Activated naive CD4-positive, alpha-beta T cell treated with anti-CD3 and anti-CD28 coated beads, Interleukin-2, amount 50 U/mL, for 16 hours (primary cell): Measurements from ENCODE around the gene FOXF1.

Source experiments
- DNase-seq: peaks from one replicate; pipeline ENCODE4 v3.0.0-alpha.2; 2020

The FOXF1 gene

DNA sequence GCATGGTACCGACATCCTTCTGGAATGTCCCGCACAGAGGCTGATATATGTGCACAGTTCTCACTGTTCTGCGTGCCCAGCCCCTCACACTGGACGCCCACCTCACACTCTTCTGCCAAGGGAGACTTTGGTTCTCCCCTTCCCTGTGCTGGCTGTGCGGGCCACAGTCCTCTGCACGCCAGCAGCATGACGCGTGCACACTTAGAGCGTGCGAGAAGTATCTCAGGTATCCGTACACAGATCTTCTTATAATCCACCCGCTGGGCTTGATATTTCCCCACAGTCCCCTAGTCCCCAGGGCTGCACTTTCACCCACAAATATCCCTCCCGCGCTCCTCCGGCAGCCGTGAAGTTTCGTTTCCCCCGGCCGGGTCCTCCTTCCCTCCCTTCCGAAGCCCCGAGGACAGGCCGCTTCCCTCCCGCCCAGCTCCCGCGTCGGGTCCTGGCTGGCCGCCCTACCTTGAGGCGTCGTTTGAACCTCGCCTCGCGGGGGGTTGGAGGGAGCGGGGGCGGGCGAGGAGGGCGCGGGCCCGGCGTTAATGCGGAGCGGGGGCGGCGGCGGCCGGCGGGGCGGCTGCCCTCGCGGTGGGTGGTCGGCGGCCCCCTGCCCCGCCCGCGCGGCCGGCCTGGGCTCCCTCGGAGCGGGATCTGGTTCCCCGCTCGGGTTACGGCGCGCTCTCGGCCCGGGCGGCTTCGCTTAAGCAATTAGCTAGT is 5.0 kb upstream of the FOXF1 start:
- DNase-seq, result no peak

DNA sequence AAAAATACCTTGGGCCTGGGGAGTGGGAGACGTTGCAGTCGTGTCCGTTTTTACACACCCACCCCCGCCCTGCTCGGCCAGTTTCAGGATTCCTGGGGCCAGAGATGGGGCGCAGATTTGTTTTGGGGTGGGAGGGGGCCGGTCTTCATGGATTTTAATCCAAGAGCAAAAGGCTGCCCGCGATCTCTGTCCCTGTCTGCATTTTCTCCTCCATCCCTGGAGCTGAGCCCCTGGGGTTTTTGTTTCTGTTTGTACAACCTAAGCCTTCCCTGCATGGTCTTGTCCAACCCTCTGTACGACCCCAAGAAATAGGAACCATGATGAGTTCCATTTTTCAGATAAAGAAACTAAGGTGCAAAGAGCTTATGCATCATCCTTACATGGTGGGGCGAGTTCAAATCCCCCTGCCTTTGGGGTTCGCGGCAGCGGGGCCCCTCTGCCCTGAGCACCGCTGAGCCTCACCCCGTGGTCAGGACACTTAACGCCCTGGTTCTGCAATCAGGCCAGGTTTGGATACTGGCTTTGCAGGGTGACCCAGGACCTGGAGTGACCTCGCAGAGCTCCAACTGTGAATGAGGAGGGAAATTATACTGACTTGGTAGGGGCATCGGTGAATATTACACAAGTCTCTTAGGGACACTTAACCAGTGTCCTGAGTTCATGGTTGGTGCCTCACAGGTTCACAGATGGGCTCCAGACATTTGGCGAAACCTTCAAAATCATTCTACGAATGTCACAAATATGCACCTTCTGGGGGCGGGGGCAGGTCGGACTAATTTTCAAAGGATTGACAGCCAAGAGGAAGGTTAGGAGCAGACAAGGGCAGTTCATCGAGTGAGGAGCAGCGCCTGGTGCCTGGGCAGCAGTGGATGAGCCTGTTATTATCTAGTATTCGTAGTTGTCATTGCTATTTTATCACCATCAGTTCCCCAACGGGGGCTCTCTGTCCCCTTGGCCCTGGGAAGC is 4.1 kb upstream of the FOXF1 start:
- DNase-seq, result no peak

DNA sequence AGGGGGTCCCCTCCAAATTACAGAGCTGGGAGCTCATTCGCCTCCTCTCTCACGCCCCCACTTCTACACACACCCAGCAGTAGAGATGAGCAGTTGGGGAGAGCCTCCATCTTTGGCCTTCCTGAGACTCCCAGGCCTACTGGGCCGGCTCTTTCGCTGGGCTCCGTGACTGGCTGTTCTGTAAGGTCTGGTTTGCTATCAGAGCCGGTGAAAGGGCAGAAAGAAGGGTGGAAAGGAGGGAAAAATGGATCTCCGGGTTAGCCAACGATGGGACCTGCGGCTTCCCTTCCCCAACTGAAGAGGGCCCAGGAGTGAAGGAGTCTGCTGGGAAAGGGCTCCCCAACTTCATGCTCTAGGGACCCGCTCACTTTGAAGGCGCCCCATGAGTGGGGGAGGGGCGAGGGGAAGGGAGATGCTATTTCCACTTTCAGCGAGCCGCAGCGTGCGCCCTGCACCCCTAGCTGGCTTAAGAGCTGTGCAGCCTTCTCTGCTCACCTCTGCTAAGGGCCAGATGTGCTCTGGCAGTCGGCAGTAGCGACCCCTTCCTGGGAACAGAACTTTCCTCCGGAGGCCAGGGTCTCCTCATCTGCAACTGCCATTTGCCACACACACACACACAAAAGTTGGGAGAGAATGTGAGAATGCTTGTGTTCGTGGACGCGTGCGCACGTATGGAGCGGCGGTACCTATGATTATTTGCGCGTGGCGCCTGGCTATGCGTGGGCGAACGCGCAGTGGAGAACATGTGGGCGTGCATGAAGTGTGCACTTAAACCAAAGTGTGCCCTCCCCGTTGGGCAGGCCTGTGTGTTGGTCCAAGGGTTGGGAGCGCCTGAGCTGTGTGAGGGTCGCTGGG is 2.9 kb upstream of the FOXF1 start:
- no peak for DNase-seq

DNA sequence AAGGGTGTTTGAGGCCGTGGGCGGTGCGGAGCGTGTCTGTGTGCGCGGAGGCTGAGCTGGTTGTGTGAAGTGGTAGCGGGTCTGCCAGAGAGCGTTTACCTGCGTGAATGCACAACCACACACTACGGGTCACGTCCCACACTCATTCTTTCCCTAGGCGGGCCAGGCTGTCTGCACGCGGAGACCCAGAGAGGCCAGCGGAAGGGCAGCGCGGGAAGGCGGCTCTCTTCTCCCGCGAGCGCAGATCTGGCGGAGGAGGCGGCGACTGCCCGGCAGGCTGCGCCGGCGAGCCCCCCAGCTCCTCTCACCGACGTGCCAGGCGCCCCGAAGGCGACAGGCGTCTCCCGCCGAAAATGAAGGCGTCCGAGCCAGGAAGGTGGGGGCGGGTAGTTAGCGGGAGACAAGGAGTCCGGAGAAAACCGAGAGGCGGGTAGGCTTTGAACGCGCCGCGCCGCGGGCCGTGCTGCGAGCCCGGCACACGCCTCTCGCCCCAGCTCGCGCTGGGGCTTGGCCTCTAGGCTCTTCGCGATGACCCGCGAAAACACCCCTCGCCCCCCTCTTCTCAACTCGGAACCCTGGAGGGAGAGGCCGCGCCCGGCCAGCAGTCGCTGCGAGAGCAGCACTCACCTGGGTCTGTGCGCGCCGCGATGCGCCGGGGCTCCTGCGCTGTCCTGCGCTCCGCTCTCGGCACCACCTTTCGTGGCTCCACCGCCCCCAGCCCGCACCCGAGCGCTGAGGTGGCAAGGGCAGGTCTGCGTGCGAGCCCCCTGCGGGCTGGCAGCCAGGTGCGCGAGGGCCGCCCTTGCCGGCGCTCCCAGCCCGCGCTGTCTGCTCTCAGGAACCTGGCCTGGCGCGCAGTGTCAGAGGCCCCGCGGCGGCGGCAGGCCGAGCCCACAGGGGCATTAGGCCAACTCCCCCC is 2.0 kb upstream of the FOXF1 start:
- DNase-seq, result no peak

DNA sequence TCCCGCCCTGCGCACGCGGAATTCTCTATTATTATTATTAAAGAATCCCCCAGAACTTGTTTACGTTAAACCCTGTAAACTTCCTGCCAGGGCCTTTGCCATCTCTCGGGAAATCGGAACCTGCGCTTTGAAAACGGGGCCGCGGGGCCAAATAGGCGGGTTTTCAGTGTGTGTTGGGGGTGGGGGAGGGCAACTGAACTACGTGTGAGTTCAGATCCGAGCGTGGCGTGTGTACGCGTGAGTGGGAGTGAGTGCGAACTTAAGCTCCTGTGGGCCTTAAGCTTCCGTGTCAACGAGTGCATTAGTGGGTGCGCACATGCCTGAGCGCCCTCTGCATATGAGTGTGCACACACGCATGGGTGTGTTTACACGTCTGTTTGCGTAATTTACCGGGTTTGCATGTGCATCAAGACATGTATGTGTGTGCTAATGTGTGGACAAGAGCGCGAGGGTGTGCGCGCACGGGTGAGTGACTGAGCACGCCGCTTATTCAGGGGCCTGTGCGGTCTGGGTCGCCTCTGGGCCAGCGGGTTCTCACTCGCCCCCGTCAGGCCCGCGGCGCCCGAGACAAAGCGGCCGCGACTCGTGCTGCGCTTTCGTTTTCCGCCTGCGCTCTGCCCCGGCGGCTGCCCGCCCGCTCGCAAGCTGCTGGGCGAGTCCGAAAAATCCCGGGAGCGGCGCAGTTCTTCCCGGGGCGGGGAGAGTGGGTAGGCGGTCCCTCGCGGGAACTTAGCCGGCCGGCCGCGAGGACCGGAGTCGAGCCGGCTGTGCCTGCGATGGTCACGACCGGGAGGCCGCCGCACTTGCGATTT is 1.2 kb upstream of the FOXF1 start:
- no peak for DNase-seq

DNA sequence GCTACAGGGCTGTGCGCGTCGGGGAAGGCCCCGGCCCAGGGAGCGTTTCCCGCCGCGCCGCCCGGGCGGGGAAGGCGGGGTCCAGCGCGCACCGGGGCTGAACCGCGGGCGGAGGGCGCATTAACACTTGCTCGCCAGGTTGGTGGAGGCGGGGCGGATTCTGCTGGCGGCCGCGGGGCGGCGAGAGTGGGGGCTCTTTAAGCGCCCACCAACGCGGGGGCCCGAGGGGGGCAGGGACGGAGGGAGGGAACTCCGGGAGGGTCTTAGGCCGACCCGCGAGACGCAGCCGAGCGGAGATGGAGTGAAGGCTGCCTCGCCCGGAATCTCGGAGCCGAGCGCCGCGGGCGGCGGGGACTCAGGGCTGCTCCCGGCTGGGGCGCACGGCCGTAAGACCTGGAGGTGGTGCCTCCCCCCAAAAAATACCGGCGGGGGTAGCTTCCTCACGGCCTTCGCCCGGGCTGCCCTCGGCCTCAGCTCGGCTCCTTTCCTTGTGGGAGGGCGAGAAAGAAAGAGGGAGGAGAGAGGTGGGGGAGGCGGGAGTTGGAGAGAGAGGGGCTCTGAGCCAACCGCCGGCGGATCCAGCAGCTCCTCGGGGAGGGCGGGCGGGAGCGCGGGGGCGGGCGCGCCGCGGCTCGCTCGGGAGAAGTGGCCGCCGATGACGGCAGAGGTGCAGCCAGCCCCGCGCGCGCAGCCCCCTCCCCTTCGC is 415 bp upstream of the FOXF1 start:
- DNase-seq, result no peak

DNA sequence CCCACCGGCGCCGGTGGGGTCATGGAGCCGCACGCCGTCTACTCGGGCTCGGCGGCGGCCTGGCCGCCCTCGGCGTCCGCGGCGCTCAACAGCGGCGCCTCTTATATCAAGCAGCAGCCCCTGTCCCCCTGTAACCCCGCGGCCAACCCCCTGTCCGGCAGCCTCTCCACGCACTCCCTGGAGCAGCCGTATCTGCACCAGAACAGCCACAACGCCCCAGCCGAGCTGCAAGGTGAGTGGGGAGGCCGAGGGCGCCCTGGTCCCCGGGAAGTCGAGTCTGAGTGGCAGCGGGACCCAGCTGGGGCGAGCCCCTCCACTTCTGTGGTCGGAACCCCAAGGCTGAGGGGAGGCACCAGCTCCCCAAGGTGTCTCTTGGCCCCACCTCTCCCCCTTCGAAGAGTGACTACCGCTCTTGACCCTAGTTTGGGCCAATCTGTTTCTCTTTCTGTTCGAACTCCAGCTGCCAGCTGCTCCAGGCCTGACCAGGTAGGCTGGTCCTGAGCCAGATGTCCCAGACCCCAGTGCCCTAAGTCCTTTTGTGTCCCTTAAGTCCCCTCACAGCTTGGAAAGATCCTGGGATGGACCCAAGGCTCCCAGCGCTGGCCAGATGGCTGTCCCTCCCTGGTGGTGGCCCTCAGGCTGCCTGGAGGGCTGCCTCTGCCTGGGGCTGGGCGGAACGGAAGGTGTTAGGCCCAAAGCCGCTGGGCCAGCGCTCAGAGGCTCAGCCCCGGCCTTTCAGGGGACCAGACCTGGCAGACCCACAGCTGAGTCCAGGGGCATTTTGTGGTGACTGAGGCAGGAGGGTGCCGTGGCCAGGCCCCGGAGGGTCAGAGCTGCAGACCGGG is 1.2 kb downstream of the FOXF1 start:
- DNase-seq, result no peak

DNA sequence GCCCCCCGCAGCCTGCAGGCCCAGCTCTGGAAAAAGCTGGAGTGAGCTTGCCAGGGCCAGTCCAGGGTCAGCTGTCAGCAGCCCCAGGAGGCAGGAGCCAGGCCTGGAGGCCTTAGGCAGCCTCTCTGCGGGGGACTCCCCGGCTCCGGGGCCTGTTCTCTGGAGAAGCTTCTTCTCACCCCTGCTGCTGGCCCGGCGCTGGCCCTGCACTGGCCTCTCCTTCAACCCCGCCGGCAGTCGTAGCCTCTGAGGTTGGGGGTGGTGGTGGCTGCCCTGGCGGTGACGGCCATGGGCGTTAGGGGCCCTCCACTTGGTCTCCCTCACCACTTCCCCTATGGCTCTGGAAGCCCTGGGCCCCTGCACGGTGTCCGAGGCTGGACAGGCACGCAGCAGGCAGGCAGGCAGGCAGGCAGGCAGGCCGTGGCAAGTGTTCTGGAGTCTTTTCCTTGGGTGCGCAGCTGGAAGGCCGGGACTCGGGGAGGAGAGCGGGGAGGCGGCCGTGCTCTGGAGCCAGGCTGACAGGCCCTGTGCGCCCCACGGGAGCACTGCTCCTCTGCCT is 2.1 kb downstream of the FOXF1 start:
- DNase-seq, result no peak

DNA sequence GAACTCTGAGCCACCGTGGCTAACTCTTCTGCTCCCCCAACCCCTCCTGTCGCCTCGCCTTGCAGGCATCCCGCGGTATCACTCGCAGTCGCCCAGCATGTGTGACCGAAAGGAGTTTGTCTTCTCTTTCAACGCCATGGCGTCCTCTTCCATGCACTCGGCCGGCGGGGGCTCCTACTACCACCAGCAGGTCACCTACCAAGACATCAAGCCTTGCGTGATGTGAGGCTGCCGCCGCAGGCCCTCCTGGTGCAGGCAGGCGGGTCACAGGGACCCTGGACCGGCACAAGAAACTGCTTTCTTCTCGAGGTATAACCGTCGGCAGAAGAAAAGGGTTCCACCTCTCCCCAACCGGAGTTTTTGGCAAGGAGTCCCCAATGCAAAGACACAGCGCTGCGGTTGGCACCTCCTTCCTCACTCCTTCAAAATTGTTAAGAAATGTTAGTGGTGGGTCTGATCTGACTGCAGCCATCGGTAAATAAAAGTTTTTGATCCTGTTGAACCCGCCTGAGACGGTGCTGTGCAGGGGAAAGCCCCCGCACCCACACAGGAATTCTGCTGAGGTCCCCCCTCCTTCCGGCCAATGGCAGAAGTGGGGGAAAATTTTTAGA is 2.6 kb downstream of the FOXF1 start:
- no peak for DNase-seq

DNA sequence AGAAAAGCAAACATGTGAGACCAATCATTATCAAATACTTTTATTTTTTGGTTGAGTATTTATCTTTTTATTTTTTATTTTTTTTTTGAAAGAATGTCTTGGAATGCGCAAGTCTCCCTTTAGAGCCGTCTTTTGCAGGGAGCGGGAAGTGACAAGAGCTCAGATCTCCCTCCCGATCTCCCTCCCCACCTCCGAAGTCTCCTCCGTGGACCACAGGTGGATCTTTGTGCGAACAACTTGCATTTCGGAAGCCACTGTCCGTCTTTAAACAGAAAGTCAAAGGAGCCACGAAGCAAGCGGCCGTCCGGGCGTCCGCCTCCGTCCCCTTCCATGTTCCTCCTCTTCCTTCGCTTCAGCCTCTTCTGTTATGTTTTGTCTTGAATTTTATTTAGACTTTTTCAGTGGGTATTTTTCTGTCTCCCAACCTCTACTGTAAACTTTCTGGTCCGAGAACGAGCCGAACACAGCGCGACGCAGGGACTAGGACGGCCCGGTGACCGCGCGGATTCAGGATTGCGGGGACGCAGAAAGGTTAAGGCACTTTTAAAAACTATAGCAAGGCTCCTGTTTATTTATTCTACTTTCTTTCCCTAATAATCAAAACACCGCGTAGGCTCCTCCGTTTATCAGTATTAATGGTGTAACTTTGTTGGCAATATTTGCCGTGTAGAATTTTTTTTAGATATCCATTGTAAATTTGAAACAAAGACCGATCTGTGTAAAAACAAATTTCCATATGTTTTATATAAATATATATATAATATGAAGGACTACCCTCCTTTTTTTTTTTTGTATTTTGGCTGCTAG is 3.3 kb downstream of the FOXF1 start:
- DNase-seq, result no peak

DNA sequence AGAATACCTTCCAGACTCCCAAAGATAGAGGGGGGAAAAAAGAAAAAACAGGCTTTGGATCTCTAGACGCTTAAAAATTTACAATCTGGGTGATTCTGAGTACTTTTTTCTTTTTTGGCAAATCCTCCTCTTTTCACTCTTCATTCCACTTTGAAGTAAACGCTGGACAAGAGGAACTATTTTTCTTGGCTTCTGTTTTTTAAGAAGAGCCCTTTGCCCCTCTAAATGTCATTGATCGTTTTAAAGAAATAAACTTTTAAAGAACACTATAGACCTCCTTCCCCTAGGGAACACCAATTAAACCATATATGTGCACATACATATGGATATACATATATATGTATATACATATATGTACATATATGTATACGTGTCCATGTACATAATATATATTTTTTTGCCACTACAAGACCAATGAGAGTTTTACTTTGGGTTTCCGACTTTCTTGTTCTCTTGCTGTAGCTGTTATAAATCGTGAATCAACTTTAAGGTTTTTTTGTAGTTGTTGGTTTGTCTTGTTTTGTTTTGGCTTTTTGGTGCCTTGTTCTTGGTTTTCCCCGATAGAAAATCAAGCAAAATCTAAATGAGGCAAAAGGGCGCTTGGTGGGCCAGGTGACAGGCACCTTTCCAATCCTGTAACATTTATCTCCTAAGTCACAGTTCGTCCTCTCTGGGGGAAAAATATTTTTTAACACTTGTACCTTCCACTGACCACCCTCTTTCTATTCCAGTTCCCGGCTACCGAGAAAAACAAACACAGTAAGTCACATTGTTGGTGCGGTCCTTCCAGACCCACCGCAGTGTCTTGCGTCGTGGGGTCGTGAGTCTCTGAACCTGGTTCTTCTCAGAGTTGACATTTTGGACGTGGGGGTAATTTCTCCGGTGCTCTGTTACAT is 4.4 kb downstream of the FOXF1 start:
- DNase-seq, result no peak

DNA sequence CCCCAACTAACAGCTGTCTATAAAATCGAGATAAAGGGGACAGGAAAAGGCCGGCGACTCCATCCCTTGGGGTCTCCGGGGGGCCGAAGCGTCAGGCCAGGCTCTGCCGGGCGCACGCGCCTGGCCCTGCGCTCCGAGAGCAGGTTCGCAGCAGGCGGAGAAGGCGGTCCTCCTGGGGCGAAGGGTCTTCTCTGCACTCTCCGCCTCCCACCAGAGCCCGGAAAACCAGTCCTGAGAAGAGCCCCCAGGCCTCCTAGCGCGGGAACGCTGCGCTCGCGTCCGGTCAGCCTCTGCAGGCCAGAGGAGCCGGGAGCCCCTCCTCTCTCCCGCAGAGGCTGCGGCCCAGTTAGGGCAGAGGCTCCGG is 5.1 kb downstream of the FOXF1 start:
- no peak for DNase-seq

DNA sequence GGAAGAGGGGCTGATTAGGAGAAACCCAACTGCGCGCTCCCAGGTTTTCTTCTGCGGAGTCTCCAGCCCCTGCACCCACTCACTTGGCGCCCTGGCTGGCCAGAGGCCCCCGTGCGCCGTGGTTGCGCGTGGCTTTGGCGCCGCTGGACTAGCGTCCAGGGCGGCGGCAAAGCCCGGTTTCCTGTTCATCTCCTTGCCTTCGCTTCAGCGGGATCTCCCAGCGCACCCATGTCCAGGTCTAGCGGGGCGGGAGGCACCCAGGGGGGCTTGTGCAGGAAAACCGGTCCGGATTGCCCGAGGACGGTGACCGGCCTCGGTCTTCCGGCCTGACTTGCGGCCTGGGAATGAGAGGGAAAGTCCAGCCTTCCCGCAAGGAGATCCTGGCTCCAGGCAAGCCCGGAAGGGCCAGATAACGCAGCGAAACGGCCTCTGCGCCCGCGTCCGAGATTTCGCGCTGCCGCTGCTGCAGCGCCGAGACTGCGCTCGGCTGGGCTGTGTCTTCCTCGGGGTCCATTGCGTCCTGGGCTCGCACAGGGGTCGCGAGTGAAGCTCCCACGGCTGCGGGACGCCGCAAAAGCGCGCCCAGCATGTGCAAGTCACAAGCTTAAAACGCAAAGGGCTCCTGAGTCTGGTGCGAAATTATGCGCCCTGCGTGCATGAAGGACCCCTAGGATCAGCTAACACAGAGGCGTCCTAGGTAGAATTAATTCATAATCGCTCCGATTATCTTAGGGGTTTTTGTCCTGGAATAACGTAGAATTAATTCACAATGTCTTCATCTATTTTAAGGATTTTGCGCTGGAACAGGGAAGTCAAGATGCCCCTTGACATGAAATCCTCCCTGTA is 5.7 kb downstream of the FOXF1 start:
- no peak for DNase-seq

DNA sequence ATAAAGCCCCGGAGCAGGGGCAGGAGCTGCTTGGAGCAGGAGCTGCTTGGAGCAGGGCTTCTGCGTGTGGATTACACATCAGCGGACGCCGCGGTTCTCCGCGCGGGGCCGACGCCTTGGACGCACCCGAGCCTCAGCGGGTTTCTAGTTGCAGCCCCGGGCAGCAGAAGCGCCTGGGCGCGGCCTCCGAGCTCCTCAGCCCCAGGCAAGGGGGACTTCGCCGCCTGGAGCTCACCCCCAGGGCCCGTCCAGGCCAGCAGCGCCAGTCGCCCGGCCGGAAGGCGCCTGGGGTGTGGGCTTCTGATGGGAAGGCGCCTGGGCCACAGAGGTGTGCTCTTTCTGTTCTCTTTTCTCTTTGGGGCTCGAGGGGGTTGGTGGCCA is 6.3 kb downstream of the FOXF1 start:
- DNase-seq, result no peak

DNA sequence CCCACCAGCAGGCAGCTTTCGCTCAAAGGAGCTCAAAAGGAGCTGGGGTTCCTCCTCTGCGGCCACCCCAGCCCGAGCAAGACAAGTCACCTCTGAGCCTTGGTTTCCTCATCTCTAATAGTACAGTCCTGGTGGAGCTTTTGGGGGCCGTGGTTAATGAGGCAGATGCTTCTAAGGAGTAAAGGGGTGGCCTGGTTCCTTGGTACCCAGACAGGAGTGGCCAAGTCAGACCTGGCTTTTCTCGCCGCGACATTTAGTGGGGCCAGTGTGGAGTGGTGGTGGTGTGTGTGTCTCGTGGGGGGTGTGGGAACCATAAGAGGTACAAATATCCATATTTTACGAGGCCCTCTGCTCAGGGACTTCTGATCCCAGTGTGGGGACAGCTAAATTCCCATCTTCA is 6.7 kb downstream of the FOXF1 start:
- DNase-seq, result no peak

DNA sequence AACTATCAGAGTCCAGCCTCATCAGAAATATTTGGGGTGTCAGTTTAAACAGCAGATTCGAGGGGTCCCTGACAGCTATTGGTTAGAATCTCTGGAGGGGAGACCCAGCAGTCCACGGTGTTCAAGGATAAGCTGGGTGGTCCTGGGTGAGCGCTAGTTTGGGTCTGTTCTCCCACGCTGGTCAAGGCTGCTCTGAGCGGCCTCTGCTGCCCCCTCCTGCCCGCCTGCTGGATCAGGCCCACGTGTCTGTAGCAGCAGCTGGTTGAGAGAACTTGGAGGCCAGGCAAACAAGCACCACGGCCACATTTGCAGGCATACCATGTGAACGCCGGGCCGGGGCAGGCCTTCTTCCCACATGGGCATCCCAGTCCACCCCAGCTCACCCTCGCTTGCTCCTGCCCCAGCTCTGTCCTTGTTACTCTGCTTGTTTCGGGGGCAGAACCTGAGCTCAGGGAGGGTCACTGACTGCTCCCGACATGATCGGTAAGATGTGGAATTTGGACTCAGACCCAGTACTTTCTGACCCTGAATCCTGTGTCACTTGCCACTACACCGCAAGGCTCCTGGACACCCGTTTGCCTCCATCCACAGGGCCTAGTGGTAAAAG is 7.4 kb downstream of the FOXF1 start:
- DNase-seq, result no peak
